NCI-H2029 treated with DMSO at 0.1 percent for 48 hours (cell line): ENCODE results near the gene TMEM59L.

ENCODE experiments used
- DNase-seq: peaks from one replicate; lab custom pipeline; 2025; lab: John Stamatoyannopoulos, UW

Gene TMEM59L

DNA sequence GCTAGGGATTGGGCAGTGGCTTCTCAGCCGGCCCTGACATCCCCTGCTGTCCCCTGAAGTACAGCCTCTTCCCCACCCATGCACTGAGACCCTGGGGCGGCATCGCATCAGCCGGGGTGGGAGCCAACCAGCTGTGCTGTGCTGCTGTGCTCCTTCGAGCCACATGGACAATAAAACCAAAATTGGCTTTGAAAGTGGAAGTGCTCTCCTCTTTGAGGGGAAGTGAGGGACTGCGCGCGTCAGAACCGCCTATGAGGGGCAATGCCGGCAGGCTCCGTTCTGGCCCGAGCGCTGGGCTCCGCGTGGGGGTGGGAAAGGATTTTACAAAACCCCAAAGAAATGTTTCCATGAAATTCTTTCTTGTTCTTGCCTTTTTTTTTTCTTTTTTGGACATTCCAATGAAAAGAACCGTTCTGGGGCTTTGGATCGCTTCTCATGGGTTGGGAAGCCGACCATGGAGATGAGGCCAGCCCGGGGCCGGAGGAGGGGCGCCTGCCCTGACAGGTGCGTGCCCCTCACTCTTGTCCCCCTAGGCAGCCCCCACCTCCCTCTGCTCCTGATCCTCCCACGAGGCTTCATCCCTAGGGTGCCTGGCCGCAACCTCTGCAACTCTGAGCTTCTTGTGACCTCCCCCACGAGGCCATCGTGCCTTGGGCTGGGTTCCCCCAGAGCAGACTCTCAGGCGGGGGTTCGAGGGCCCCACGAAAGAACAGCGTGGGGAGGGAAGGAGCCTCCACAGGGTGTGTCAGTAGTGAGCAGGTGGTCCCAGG, 46.8 kb downstream of the TMEM59L start:
- DNase-seq, result no peak

DNA sequence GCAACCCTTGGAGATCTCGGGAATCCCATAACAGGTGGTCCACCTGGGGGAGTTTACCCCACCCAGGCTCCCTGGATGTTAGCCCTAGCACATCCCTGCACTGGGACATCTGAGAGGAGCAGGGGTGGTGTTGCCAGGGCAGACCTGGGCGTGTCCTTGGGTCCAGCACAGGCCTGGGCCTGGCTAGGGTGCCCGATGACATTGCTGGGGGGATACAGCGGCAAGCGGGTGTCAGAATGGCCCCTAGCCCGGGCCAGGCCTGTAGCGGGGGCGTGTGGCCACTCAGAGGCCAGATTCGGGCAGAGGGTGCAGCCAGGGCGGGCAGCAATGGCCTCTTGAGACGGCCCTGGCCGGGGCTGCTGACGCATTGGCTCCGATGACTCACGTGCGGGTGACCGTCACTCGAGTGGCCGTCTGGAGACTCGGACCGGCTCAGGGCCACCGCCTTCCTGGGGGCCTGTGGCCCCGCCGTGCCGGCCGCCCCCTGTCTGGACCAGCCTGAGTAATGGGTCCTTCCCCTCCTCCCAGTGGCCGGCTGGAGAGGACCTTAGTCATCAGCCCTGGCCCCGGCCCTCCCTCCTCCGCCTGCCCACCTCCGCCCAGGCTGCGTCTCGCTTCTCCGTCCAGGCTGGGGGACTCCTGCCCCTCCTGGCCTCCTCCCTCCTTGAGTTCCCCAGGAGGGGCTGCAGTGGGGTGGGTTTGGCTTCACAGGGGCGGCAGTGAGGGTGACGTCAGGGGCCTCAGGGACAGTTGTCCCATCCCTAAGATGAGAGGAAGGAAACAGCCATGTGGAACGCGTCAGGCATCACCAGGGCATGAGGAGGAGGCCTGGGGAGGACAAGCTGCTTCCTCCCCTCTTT, 47.6 kb downstream of the TMEM59L start:
- no peak for DNase-seq

DNA sequence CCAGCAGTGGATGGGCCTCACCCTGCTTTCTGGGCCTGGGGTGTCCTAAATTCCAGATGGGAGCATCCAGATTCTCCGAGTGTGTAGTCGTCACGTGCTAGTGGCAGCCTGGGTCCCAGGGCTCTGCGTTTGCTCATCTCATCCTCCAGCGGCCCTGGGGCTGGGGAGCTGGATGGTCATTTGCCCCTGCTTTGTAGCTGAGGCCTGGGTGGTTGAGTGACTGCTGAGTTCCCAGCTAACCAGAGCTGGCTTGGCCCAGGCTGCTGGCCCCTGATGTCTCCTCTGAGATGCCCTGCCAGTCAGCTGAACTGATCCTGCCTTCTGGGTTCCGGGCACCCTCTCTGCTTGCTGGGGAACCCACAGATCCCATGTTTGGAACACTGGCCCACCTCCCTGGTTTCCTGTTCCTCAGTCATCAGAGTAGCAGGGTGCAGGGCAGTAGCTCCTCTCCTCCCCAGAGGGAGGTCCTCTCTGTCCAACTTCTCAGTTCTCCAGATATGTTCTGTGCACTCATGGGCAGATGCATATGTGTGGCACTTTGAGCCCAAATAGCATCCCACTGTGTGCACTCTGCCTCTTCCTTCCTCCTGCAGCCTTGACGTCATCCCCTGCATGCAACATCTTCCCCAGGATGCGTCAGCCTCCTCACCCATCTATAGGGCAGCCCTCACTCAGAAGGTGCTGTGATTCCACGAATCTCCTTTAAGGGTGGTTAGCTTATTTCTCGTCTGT, 48.4 kb downstream of the TMEM59L start:
- no peak for DNase-seq

DNA sequence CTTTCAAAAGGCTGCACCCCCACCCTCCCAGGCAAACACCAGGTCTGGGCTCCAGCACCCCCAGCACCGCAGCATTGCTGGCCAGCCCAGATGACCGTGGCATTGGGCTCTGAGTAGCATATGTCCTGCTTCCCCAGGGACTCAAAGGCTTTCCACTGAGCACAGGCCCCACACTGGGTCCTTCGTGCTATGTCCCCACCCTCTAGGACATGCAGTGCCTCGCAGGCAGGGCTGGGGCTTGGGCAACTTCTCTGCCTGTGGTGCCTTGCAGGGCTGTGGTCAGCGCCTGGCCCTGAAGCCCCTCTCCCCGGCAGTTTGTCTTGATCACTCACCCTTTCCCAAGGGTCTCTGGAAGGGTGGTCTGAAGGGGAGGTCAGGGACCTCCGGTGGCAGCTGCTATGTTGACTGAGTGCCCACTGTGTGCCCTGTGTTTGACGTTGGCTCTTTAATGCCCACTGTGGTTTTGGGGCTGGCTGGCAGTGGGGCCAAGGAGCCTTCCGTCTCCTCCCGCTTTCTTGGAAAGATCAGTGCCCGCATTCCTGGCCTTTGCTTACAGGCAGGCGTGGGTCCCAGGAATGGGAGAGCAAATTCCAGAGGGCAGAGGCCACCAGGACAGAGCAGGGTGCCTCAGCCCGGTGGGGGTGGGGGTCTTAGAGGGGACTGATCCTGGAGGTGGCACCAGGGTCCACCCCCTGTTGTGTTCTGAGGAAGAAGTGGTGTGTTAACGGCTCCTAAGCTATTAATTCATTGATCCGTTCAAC, 50.5 kb downstream of the TMEM59L start:
- no peak for DNase-seq

DNA sequence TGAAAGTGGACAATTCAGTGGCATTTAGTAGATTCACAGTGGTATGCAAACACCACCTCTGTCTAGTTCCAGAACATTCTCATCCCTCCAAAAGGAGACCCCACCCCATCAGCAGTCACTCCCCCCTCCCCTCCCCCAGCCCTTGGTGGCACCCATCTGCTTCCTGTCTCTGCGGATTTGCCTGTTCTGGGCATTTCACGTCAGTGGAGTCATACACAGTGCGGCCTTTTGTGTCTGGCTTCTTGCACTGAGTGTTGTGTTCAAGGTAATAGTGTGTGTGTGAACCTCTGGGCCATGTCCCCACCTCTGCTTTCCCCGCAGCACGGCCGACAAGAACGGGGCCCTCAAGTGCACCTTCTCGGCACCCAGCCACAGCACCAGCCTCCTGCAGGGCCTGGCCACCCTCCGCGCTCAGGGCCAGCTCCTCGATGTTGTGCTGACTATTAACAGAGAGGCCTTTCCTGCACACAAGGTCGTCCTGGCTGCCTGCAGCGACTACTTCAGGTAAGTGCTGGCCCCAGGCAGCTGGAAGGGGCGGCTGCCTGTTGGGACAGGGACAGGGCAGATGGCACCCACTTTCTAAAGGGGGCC, 51.4 kb downstream of the TMEM59L start:
- no peak for DNase-seq

DNA sequence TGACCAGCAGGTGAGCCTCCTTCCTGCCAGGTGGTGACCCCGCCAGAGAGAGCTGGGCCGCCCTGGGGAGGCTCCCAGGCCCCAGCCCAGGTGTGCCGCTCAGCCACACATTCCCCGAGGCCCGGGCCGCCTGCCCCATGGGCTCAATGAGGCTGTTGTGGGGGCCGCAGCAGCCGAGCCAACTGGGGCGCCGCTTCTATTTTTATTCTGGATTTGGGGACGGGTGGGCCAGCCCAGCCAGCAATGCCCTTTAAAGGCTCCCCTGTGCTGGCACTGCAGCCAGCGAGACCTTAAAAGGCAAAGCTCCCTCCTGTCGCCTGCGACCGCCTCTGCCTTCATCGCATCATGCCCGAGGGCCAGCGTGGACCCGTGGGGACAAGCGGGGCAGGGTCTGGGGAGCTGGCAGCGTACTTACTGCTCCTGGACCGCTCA, 53.1 kb downstream of the TMEM59L start:
- no peak for DNase-seq

DNA sequence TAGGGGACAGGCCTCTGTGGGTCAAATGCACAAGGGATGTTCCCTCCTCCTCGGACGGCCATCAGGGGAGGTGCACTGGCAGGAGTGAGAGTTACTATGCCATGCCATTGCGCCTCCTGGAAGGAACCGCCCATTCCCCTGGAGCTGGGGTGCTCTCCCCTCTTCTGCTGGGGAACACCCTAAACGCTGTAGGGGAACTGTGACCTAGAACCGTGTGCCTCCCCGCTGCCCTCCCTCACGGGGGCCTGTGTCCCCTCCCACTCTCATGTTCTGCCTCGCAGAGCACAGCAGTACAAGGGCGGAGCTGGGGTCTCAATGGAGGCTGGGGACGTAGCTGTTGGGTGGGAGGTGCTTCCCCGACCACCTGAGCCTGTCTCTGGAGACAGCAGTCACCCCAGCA, 53.6 kb downstream of the TMEM59L start:
- no peak for DNase-seq

DNA sequence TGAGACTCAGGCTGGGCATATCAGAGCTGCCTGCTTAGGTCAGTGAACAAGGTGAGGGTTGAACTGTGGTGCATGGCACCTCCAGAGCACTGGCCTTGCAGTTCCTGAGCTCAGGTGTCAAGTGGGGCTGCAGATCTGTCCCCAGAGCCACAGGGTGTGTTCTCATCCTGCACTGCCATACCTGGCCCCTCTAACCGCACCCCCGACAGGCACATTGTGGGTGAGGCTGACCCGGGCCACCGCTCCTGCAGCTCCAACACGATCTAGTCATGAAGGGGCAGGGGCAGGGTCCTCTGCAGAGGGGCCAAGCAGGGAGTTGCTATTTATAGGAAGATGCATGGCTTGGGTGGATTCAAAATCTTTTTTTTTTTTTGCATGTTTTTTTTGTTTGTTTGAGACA, 54.1 kb downstream of the TMEM59L start:
- DNase-seq, result no peak

DNA sequence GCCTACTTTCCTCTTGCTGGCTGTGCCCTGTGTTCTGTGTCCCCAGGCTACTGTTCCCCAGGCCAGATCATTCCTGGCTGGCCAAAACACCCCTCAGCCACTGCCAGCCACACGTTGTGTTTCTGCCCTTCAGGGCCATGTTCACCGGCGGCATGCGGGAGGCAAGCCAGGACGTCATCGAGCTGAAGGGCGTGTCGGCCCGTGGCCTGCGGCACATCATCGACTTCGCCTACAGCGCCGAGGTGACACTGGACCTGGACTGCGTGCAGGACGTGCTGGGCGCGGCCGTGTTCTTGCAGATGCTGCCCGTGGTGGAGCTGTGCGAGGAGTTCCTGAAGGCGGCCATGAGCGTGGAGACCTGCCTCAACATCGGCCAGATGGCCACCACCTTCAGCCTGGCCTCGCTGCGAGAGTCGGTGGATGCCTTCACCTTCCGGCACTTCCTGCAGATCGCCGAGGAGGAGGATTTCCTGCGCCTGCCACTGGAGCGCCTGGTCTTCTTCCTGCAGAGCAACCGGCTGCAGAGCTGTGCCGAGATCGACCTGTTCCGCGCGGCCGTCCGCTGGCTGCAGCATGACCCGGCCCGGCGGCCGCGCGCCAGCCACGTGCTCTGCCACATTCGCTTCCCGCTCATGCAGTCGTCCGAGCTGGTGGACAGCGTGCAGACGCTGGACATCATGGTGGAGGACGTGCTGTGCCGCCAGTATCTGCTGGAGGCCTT, 55.0 kb downstream of the TMEM59L start:
- DNase-seq, result no peak

DNA sequence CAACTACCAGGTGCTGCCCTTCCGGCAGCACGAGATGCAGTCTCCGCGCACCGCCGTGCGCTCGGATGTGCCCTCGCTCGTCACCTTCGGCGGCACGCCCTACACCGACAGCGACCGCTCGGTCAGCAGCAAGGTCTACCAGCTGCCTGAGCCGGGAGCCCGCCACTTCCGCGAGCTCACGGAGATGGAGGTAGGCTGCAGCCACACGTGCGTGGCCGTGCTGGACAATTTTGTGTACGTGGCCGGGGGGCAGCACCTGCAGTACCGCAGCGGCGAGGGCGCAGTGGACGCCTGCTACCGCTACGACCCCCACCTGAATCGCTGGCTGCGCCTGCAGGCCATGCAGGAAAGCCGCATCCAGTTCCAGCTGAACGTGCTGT, 55.6 kb downstream of the TMEM59L start:
- DNase-seq, result no peak

DNA sequence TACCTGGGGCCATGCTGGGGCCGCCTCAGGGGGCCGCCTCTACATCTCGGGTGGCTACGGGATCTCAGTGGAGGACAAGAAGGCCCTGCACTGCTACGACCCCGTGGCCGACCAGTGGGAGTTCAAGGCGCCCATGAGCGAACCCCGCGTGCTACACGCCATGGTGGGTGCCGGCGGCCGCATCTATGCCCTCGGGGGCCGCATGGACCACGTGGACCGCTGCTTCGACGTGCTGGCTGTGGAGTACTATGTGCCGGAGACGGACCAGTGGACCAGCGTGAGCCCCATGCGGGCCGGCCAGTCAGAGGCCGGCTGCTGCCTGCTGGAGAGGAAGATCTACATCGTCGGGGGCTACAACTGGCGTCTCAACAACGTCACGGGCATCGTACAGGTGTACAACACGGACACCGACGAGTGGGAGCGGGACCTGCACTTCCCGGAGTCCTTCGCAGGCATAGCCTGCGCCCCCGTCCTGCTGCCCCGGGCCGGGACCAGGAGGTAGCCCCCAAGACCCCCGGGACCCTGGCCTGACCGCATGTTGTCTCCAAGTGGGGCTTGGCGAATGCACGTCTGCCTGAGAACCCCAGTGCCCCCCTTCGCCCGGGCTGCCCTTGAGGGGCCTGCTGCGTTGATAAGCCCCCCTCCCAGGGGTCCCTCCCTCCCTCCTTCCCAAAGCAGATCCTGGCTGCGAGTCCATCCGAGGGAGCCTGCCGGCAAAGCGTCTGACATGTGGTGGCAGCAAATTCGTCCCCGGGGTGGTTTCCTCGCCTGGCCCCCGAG, 56.3 kb downstream of the TMEM59L start:
- no peak for DNase-seq

DNA sequence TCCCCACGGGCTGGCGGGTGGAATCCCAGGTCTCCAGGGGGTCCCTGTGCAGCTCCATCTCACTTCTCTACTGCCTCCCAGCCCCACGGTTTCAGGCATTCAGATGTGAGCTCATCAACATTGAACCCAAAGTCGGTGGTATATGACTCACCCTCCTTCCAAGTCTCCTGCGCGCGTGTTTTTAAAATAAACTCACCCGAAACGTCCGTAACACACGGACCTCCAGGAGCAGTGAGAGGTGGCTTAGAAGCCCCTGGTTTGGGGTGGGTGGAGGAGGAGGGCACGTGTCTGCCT, 56.8 kb downstream of the TMEM59L start:
- no peak for DNase-seq

DNA sequence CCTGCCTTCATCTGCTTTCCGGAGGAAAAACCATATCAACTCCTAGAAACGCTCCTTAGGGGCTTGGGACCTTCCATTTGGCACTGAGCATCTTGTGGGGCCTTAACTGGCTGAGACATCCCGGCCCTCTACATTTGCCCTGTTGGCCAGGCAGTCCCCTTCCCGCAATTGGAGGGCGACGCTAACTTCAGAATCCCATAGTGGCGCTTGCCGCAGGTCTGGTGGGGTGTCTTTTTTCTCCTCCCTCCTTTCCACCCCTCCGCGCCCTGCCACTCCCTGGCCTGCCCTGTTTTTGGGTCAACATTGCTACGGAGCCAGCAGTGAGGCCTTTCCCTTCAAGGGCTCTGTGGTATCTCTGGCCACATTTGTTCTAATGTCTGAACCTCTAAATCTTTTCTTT, 57.2 kb downstream of the TMEM59L start:
- no peak for DNase-seq

DNA sequence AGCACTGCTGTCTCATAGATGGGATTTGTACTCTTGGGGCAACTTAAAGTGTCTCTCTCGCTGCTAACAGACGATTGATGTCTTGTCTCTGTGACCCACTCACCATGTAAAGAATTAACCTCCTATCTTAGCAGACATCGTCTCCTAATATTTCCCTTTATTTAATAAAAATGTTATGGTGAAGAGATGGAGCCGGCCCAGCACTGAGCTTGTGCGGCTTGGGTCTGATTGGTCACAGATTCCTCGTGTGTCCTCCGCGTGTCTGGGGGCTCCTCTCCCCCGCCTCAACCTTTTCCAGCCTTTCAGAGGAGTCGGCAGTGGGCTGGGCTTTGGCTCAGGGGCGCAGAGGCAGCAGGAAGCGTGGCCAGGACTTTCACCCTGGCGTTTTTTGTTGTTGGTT, 57.6 kb downstream of the TMEM59L start:
- DNase-seq, result no peak
